ENCODE results near the gene CRIP2.

The CRIP2 gene

GRCh38 chr14:105442834-105443233, 31.8 kb upstream of the CRIP2 start:
- in situ Hi-C loops (cut with MboI; ENCODE audit: low sequenced_read_pairs): no loop called here

- in situ Hi-C loops (cut with MboI; ENCODE audit: low sequenced_read_pairs): no loop called here
These were observed 29.8 kb upstream of the CRIP2 start for GRCh38 chr14:105444859-105445258.

- in situ Hi-C loops (cut with MboI; ENCODE audit: low sequenced_read_pairs): no loop called here
These were observed 29.3 kb upstream of the CRIP2 start for GRCh38 chr14:105445290-105445689.

- in situ Hi-C loops (cut with MboI; ENCODE audit: low sequenced_read_pairs): no loop called here
These were observed 28.4 kb upstream of the CRIP2 start for GRCh38 chr14:105445901-105446845.

- in situ Hi-C loops (cut with MboI; ENCODE audit: low sequenced_read_pairs): no loop called here
These were observed 27.6 kb upstream of the CRIP2 start for GRCh38 chr14:105446971-105447370.

- in situ Hi-C loops (cut with MboI; ENCODE audit: low sequenced_read_pairs): no loop called here
These were observed 26.7 kb upstream of the CRIP2 start for GRCh38 chr14:105447651-105448640.

GRCh38 chr14:105448706-105449111, 25.9 kb upstream of the CRIP2 start:
- in situ Hi-C loops (cut with MboI; ENCODE audit: low sequenced_read_pairs): no loop called here

- in situ Hi-C loops (cut with MboI; ENCODE audit: low sequenced_read_pairs): no loop called here
These were observed 25.1 kb upstream of the CRIP2 start for GRCh38 chr14:105449276-105450122.

- in situ Hi-C loops (cut with MboI; ENCODE audit: low sequenced_read_pairs): no loop called here
These were observed 24.5 kb upstream of the CRIP2 start for GRCh38 chr14:105450123-105450505.

GRCh38 chr14:105450864-105451720, 23.5 kb upstream of the CRIP2 start:
- in situ Hi-C loops (cut with MboI; ENCODE audit: low sequenced_read_pairs): no loop called here

- in situ Hi-C loops (cut with MboI; ENCODE audit: low sequenced_read_pairs): no loop called here
These were observed 21.7 kb upstream of the CRIP2 start for GRCh38 chr14:105452963-105453362.

- in situ Hi-C loops (cut with MboI; ENCODE audit: low sequenced_read_pairs): no loop called here
These were observed 20.8 kb upstream of the CRIP2 start for GRCh38 chr14:105453847-105454246.

- in situ Hi-C loops (cut with MboI; ENCODE audit: low sequenced_read_pairs): no loop called here
These were observed 19.5 kb upstream of the CRIP2 start for GRCh38 chr14:105455086-105455640.

- in situ Hi-C loops (cut with MboI; ENCODE audit: low sequenced_read_pairs): no loop called here
These were observed 18.6 kb upstream of the CRIP2 start for GRCh38 chr14:105455766-105456660.

- in situ Hi-C loops (cut with MboI; ENCODE audit: low sequenced_read_pairs): no loop called here
These were observed 17.6 kb upstream of the CRIP2 start for GRCh38 chr14:105456736-105457617.

- in situ Hi-C loops (cut with MboI; ENCODE audit: low sequenced_read_pairs): no loop called here
These were observed 16.6 kb upstream of the CRIP2 start for GRCh38 chr14:105458010-105458409.

- in situ Hi-C loops (cut with MboI; ENCODE audit: low sequenced_read_pairs): no loop called here
These were observed 16.1 kb upstream of the CRIP2 start for GRCh38 chr14:105458571-105458970.

All from hTERT RPE-1 (cell line).